Activated CD8-positive, alpha-beta T cell treated with anti-CD3 and anti-CD28 coated beads, Interleukin-2, amount 10 ng/mL, durations not matched to agents 7 days and 5 days (primary cell): ENCODE measurements around the gene OXSR1. TPM values are rescaled to one million over a fixed set of nuclear protein-coding genes. Genes with fewer than 3 reads are reported as not detected.

Source experiments
- ATAC-seq: fragments of 150-1000 bp; cut with Tn5 transposase; one replicate; pipeline ENCODE4 v1.10.0; 2021; ENCODE audit warnings: moderate library complexity
- CTCF ChIA-PET: fragments of 350-600 bp; sonication (Branson Sonifier 250); formaldehyde crosslinking; loops from one replicate; lab custom pipeline; 2021; ENCODE audit warnings: antibody characterized with exemption; lab: Charles Lee
- POLR2A ChIA-PET: fragments of 350-600 bp; sonication (Branson Sonifier 250); formaldehyde crosslinking; loops from one replicate; lab custom pipeline; 2021; ENCODE audit warnings: antibody characterized with exemption; lab: Charles Lee
- DNase-seq: peaks from one replicate; pipeline ENCODE4 v3.0.0-alpha.2; 2020
- H3K27ac Mint-ChIP-seq: one replicate; pipeline ENCODE4 v1.8.0; 2021; ENCODE audit warnings: mild to moderate bottlenecking, mixed read lengths
- H3K27me3 Mint-ChIP-seq: one replicate; pipeline ENCODE4 v1.8.0; 2021; ENCODE audit warnings: low read depth, mixed read lengths
- H3K36me3 Mint-ChIP-seq: one replicate; pipeline ENCODE4 v1.8.0; 2021; ENCODE audit warnings: low read depth, mixed read lengths
- H3K4me1 Mint-ChIP-seq: one replicate; pipeline ENCODE4 v1.8.0; 2021; ENCODE audit warnings: low read depth, mixed read lengths
- H3K4me3 Mint-ChIP-seq: one replicate; pipeline ENCODE4 v1.8.0; 2021; ENCODE audit warnings: mild to moderate bottlenecking, mixed read lengths
- H3K9me3 Mint-ChIP-seq: one replicate; pipeline ENCODE4 v1.8.0; 2022; ENCODE audit warnings: mixed read lengths; ENCODE audit not compliant: insufficient read depth
- total RNA-seq, 2 experiments: library from RNA; stranded (reverse); gene quantifications; one replicate each; pipeline ENCODE4 v1.2.3, GENCODE V29; 2021

The OXSR1 gene
- total RNA-seq, 2 experiments from 2014 or later: 56.9 to 60.3 TPM

DNA sequence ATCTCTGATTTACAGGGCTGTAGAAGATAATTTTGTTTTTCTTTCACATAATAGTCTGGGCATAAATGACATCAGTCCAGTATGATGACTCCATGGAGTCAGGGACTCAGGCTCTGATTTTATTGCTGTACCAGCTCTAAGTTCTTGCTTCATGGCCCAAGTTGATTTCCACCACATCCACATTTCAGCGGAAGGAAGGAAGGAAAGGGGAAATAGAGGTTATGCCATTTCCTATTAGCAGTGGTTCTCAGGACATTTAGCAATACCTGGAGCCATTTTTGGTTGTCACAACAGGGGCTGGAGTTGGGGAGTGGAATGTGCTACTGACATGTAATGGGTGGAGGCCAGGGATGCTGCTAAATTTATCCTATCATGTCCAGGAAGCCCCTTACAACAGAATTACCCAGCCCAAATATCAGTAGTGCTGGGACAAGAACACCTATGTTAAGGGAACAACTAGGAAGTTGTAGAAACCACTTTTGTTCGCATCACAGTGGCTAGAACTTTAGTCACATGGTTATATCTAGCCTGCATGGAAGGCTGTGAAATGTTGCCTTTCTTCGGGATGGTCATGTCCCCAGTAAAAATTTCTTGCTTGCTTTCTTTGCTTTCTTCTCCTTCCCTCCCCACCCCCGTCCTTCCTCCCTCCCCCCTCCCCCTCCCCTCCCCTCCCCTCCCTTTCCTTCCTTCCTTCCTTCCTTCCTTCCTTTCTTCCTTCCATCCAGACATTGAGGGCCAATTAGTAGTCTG, 42.1 kb downstream of the OXSR1 start:
- H3K9me3 Mint-ChIP-seq: no peaks in the 10 kb centered on the region
- no peaks in the 10 kb centered on the region for H3K27me3 Mint-ChIP-seq
- H3K27ac Mint-ChIP-seq: peak overlapping the region; percentile 39
- CTCF ChIA-PET: interaction anchor here (2.2 kb wide), 1 partner anchor 17 kb away, joined by 5 read pairs; no protein-coding TSS in a partner anchor
- peaks cover 55% of the 10 kb centered on the region for H3K4me1 Mint-ChIP-seq
- H3K4me3 Mint-ChIP-seq: no peak overlapping the region
- POLR2A ChIA-PET: no interaction called here
- H3K36me3 Mint-ChIP-seq: peaks cover 43% of the 10 kb centered on the region
- ATAC-seq (no peak), DNase-seq (no peak)

DNA sequence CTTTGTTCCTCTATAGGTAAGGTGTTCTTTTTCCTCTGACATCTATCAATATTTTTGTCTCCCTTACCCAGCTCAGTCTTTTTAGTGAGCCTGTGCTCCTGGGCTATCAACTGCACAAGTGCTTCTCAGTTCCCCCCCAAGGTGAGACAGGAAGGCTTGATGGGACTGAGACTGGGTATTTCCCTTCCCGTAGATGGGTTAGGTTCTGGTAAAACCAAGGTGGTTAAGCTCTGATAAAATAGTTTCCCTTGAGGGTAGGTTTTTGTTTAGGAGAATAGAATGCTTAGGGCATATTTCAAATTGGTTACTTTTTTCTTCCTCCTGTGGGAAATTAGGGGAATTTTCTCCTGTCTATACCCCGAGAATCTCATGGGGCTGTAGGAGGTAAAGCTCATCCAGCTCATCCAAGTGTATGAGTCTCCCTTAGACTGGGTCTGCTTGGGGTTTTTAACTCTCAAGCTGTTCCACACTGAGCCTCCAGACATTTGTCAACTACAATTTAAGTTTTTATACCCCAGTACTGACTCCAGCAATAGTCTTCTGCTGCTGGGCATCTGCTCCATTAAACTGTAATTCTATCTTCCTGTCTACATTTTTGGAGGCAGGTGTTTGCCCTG, 44.9 kb downstream of the OXSR1 start:
- CTCF ChIA-PET: interaction anchor here (0.6 to 1.5 kb wide), 3 partner anchors 13 to 46 kb away, joined by 3 to 6 read pairs (median 3); partner anchors contain the start of gene OXSR1
- Mint-ChIP-seq H3K4me1 (peaks cover 49% of the 10 kb centered on the region), H3K36me3 (peaks cover 39% of the 10 kb centered on the region), H3K27ac (peak overlapping the region; percentile 40), H3K9me3 (no peaks in the 10 kb centered on the region), H3K27me3 (no peaks in the 10 kb centered on the region), H3K4me3 (no peak overlapping the region)
- POLR2A ChIA-PET: interaction anchor here (1.5 kb wide), 1 partner anchor 45 kb away, joined by 5 read pairs; the partner anchor contains the start of gene OXSR1
- DNase-seq: peak; percentile 26
- ATAC-seq: peak; percentile 67

DNA sequence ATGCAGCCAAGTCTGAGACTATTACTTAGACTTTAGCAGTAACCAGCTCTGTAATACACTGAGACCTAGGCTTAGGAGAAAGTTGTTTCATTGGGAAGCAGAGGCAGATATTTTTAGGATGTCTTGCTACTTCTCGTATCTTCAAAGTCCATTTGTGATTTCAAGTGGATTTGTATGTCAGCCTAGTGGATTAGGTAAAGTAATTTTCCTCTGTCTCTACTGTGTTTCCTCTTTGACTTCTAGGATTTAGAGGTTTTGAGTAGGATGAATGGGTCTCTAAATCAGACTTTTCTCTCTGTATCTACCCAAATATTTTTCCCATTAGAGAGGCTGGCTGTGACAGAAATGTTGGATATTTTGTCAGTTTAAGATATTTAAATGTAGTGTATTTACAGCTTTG, 46.8 kb downstream of the OXSR1 start:
- ChIA-PET POLR2A (no interaction called here), CTCF (interaction anchor here (0.5 to 0.8 kb wide), 2 partner anchors 15 to 20 kb away, joined by 3 read pairs; no protein-coding TSS in a partner anchor)
- H3K36me3 Mint-ChIP-seq: peaks cover 44% of the 10 kb centered on the region
- H3K4me3 Mint-ChIP-seq: no peak overlapping the region
- peaks cover 36% of the 10 kb centered on the region for H3K4me1 Mint-ChIP-seq
- DNase-seq: no peak
- no peak for ATAC-seq
- H3K27ac Mint-ChIP-seq: no peak overlapping the region
- H3K27me3 Mint-ChIP-seq: no peaks in the 10 kb centered on the region
- no peaks in the 10 kb centered on the region for H3K9me3 Mint-ChIP-seq

DNA sequence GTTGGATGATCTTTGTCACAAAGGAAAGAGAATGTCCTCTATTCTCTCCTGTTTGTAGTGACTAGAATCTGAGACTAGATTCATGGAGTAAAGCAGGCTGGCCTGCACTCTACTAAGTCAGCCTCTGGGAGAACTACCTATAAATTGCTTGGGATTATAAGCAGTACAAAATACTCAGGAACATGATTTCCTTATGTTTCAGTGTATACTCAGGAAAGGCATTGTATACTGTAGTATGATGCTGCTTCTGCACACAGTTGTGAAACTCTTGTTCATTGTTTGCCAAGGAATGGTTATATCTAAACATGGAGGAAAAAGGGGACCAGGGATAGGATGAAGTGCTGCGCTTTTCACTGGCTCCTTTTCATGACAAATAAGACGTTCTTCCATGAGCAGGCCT, 49.2 kb downstream of the OXSR1 start:
- no peaks in the 10 kb centered on the region for H3K27me3 Mint-ChIP-seq
- H3K4me1 Mint-ChIP-seq: peaks cover 29% of the 10 kb centered on the region
- ChIA-PET CTCF (no interaction called here), POLR2A (no interaction called here)
- no peaks in the 10 kb centered on the region for H3K9me3 Mint-ChIP-seq
- ATAC-seq (no peak), DNase-seq (no peak)
- H3K27ac Mint-ChIP-seq: no peak overlapping the region
- H3K4me3 Mint-ChIP-seq: no peak overlapping the region
- H3K36me3 Mint-ChIP-seq: peaks cover 47% of the 10 kb centered on the region

DNA sequence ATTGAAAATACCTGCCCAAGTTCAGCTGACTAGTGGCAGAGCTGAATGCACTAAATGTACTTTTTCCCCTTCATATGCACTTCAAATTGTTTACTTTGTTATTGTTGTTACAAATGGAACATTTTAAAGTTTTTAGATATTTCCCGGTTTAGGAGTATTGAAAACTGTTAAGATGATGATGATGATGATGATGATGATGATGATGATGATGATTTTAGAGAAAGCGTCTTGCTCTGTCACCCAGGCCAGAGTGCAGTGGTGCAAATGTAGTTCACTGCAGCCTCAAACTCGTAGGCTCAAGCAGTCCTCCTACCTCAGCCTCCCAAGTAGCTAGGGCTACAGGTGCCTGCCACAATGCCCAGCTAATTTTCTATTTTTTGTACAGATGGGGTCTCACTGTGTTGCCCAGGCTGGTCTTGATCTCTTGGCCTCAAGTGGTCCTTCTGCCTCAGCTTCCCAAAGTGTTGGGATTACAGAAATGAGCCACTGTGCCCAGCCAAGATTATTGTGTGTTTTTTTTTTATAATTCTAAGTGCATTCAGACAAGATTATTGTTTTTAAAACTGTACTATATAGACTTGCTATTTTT, 54.4 kb downstream of the OXSR1 start:
- DNase-seq (no peak), ATAC-seq (no peak)
- no peaks in the 10 kb centered on the region for H3K4me1 Mint-ChIP-seq
- no peaks in the 10 kb centered on the region for H3K9me3 Mint-ChIP-seq
- ChIA-PET CTCF (interaction anchor here (0.6 kb wide), 1 partner anchor 380 kb away, joined by 3 read pairs; no protein-coding TSS in a partner anchor), POLR2A (no interaction called here)
- peaks cover 44% of the 10 kb centered on the region for H3K36me3 Mint-ChIP-seq
- no peak overlapping the region for H3K27ac Mint-ChIP-seq
- no peaks in the 10 kb centered on the region for H3K27me3 Mint-ChIP-seq
- H3K4me3 Mint-ChIP-seq: no peak overlapping the region

DNA sequence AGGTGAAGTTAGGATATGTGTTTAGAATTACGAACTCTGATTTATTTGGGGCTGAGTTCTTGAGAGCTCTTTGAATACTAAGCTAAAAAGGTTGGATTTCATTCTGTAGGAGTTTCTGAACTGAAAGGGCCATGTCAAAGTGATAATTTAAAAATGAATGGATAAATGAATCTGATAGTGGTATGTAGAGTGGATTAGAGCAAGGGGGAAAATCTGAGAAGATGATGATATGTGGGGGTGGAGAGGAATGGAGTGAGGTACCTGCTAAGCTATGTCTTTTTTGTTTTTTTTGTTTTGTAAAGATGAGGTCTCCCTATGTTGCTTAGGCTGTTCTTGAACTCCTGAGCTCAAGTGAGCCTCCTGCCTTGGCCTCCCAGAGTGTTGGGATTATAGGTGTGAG, 55.7 kb downstream of the OXSR1 start:
- no peak for ATAC-seq
- H3K27me3 Mint-ChIP-seq: no peaks in the 10 kb centered on the region

DNA sequence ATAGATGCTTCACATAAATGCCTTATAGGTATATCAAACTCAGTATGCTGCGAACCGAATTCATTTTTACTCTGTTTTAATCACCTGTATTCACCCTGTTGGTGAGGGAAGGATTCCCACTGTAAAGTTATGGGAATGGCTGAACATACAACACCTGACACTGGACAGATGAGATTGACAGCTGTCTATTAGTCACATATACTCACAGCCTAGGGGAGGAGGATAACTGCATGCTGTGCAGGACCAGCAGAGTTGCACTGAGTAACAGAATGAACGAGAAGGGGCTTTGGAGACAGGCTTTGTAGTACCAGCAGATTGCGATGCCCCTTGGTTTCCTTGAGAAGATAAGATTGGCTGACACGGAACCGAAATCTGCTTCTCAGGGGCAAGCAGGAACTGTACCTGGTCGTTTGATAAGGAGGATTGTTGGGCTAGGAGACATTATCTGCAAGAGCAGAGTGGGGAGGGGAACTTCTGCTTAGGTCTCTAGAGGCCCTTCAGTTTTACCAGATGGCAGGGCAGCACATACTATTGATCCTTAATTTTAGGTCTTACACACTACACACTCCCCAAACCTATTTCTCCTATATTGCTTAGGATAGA, 56.8 kb downstream of the OXSR1 start:
- Mint-ChIP-seq H3K36me3 (peaks cover 42% of the 10 kb centered on the region), H3K27me3 (no peaks in the 10 kb centered on the region), H3K27ac (no peak overlapping the region), H3K4me1 (no peaks in the 10 kb centered on the region), H3K4me3 (no peak overlapping the region), H3K9me3 (no peaks in the 10 kb centered on the region)
- ChIA-PET CTCF (interaction anchor here (1.3 kb wide), 1 partner anchor 25 kb away, joined by 3 read pairs; no protein-coding TSS in a partner anchor), POLR2A (no interaction called here)
- no peak for ATAC-seq
- no peak for DNase-seq

More for the DNA sequence above, 55.7 kb downstream of the OXSR1 start:
- POLR2A ChIA-PET: no interaction called here
- no peak for DNase-seq
- Mint-ChIP-seq H3K4me1 (no peaks in the 10 kb centered on the region), H3K27ac (no peak overlapping the region), H3K9me3 (no peaks in the 10 kb centered on the region), H3K4me3 (no peak overlapping the region), H3K36me3 (peaks cover 50% of the 10 kb centered on the region)
- CTCF ChIA-PET: no interaction called here

DNA sequence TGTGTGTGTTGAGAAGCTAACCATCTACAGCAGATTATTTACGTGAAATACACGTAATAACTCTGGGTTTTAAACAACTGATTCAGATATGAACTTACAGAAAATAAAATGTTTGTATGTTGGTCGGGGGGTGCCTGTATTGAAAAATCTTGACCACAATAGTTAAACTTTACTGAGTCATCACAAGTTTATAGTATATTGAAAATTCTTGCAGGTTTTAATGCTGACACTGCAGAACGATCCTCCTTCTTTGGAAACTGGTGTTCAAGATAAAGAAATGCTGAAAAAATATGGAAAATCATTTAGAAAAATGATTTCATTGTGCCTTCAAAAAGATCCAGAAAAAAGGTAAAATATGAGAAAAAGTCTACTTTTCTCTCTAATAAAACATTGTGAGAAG, 59.0 kb downstream of the OXSR1 start:
- Mint-ChIP-seq H3K4me1 (no peaks in the 10 kb centered on the region), H3K27ac (no peak overlapping the region), H3K9me3 (no peaks in the 10 kb centered on the region), H3K36me3 (peaks cover 44% of the 10 kb centered on the region), H3K27me3 (no peaks in the 10 kb centered on the region), H3K4me3 (no peak overlapping the region)
- POLR2A ChIA-PET: no interaction called here
- CTCF ChIA-PET: no interaction called here
- ATAC-seq (no peak), DNase-seq (no peak)

DNA sequence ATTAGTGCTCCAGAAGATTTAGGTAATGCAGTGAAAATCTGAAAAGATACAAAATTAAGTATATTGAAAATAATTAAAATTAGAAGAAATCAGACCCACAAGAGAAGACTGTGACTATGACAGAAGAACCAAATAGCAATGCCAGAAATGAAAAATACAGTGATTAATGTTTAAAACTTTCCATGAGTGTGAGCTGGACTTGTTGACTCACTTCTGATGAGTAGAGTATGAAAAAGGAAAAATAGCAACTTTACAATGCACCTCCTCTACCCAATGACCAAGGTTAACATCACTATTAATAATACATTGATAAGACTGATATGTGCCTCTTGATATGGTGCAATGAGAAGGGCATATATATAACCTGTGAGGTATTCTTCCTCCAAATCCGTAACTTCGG, 60.9 kb downstream of the OXSR1 start:
- ATAC-seq: no peak
- no peak for DNase-seq
- H3K27ac Mint-ChIP-seq: no peak overlapping the region
- no peaks in the 10 kb centered on the region for H3K4me1 Mint-ChIP-seq
- H3K36me3 Mint-ChIP-seq: peaks cover 54% of the 10 kb centered on the region
- no peaks in the 10 kb centered on the region for H3K27me3 Mint-ChIP-seq
- H3K4me3 Mint-ChIP-seq: no peak overlapping the region
- ChIA-PET POLR2A (no interaction called here), CTCF (interaction anchor here (0.9 to 1.6 kb wide), 3 partner anchors 10 to 120 kb away, joined by 3 to 4 read pairs (median 3); partner anchors contain the start of gene XYLB)
- no peaks in the 10 kb centered on the region for H3K9me3 Mint-ChIP-seq

DNA sequence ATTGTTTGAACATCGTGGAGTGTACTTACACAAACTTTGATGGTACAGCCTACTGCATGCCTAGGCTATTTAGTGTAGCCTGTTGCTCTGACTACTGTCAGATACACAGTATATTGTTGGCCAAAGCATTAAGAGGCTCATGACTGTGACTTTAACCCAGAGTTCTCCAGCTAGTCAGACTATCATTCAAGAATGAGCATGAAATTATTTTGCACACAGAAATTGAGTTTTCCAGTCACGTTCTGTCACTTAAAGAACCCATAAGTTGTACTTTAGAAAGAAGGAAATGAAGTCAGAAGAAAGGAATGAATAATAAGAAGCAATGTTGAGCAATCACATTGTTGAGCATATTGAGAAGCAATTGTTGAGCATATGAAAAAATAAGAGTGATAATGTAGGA, 62.7 kb downstream of the OXSR1 start:
- ChIA-PET CTCF (no interaction called here), POLR2A (no interaction called here)
- no peaks in the 10 kb centered on the region for H3K9me3 Mint-ChIP-seq
- peaks cover 53% of the 10 kb centered on the region for H3K36me3 Mint-ChIP-seq
- no peak overlapping the region for H3K27ac Mint-ChIP-seq
- H3K27me3 Mint-ChIP-seq: no peaks in the 10 kb centered on the region
- DNase-seq (no peak), ATAC-seq (no peak)
- no peak overlapping the region for H3K4me3 Mint-ChIP-seq
- H3K4me1 Mint-ChIP-seq: no peaks in the 10 kb centered on the region

DNA sequence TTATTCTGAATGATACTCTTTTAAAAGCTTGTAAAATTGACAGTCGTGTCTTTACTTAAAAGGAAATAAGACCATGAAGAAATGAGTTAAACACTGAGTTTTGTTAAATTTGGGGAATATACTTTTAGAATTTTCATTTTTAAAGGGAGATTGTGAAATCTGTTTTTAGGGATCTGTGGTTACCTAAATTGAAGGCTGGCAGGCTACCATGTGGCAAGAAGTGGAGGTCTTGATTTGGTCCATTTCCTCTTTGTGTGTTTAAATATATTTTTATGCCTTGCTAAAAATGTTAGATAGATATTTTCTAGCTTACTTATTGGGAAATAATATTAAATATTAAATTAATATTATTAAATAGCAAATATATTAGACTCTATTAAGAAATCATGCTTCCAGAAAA, 63.7 kb downstream of the OXSR1 start:
- Mint-ChIP-seq H3K9me3 (no peaks in the 10 kb centered on the region), H3K36me3 (peaks cover 58% of the 10 kb centered on the region)
- CTCF ChIA-PET: no interaction called here

More for the DNA sequence above, 63.7 kb downstream of the OXSR1 start:
- no peaks in the 10 kb centered on the region for H3K4me1 Mint-ChIP-seq
- H3K27me3 Mint-ChIP-seq: no peaks in the 10 kb centered on the region
- DNase-seq (no peak), ATAC-seq (no peak)
- POLR2A ChIA-PET: no interaction called here
- H3K27ac Mint-ChIP-seq: no peak overlapping the region
- no peak overlapping the region for H3K4me3 Mint-ChIP-seq
